ENCODE data around the gene MAP3K2. TPM values are rescaled to one million over a fixed set of nuclear protein-coding genes. Genes with fewer than 3 reads are reported as not detected.

MAP3K2 gene
- total and polyA plus RNA-seq, 2 of the 8 experiments (the other 6 are each of a cell fraction or from before 2014, with no cell fraction given): 2.0 to 23.2 TPM

- TF ChIP-seq SIN3A (conservative IDR thresholded peaks at IDR 0.05 in 1 of 2, IDR thresholded peaks at IDR 0.05 in 1 of 2; ENCODE audit: low read depth in 1 of 2, low read length in 2 of 2) (no peak), BCL11A (IDR thresholded peaks at IDR 0.05; ENCODE audit: low read depth in 2 of 2, low read length in 2 of 2) (no peak), ZNF274 (IDR thresholded peaks at IDR 0.05; ENCODE audit: borderline replicate concordance, extremely low read depth, low read length) (no peak), CBX8 (IDR thresholded peaks at IDR 0.05; ENCODE audit: borderline replicate concordance, low read depth, low read length) (no peak), TEAD4 (IDR thresholded peaks at IDR 0.05; ENCODE audit: low read depth, low read length) (no peak)
These were observed 74.4 kb downstream of the MAP3K2 start (continued) for GRCh38 chr2:127313406-127313805.
